Measurements from ENCODE around the gene FAM117B.

Gene FAM117B

DNA sequence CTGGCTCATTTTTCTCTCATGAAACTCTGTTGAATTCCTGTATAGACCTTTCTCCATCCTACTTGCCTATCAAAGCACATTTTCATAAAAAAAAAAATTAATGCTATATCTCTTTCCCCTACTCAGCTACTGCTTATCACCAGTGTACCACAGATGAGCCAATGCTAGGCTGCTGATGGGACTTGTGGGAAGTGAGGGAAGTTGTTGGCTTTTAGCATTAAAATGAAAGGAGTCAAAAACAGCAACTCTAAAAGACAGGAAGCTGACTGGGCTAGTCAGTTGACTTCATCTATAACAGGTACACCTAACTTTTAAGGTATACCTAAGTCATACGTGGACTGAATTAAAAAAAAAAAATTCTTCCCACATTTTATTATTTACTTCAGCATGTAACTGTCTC is 102.1 kb downstream of the FAM117B start:
- no peak for DNase-seq
- TF ChIP-seq GATA1 (IDR thresholded peaks at IDR 0.05; ENCODE audit: low read depth, low read length) (no peak), POLR2A (IDR thresholded peaks at IDR 0.05; ENCODE audit: low read length) (no peak)

DNA sequence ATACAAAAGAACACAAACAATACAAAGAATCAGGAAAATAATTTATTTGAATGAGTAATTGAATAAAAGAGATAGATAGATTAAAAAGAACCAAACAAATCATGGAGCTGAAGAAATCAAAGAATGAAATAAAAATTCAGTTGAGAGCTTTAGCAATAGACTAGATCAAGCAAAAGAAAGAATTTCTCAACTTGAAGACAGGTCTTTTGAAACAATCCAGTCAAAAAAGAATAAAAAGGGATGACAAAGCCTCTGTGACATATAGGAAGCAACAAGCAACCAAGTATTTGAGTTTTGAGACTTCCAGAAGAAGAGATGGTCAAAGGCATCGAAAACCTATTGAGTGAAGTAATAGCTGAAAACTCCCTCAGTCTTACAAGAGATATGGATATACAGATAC is 108.8 kb downstream of the FAM117B start:
- DNase-seq, result no peak
- TF ChIP-seq GATA1 (IDR thresholded peaks at IDR 0.05; ENCODE audit: low read depth, low read length), result no peak
- TF ChIP-seq POLR2A (IDR thresholded peaks at IDR 0.05; ENCODE audit: low read length), result no peak

DNA sequence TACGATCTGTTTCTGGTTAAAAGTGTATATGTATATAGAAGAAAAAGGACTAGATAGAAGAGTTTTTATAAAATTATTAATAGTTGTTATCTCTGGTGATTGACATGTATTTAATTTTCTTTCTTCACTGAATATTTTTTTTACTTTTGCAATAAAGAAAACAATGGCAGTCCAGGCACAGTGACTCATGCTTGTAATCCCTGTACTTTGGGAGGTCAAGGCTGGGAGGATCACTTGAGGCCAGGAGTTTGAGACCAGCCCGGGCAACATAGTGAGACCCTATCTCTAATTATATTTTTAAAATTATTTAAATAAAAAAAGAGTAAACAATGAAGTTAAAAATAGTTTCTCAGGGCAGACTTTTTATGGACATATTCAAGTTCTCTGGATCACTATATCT is 114.7 kb downstream of the FAM117B start:
- DNase-seq, result no peak
- no peak for TF ChIP-seq GATA1 (IDR thresholded peaks at IDR 0.05; ENCODE audit: low read depth, low read length)
- no peak for TF ChIP-seq POLR2A (IDR thresholded peaks at IDR 0.05; ENCODE audit: low read length)

DNA sequence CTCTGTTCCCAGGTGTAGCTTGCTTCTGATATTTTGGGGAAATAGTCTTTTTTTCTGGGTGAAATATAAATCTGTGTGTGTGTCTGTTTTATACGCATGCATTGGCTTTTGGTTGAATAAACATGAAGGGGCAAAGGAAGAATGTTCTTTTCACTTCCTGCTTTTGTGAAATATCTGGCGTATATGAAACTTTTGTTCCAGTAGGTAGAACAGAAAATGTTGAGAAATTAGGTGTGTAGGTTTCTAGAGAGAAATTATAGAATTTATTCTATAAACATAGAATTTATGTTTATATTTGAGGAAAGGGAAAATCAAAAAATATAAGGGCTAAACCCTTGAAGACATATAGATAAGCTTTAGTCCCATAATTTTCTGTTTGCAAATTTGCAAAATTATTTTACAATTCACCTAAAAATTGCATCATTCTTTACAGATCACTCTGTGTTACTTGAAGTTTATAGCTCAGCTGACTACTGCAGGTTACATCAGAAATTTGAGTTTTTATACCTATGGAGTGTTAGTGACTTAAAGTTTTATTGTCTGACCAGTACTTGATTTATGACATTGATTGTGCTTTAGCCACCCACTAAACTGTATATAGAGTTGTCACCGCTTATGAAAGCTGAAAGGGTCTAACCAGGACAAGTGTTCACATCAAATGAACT is 116.1 kb downstream of the FAM117B start:
- TF ChIP-seq GATA1 (IDR thresholded peaks at IDR 0.05; ENCODE audit: low read depth, low read length), result no peak
- TF ChIP-seq POLR2A (IDR thresholded peaks at IDR 0.05; ENCODE audit: low read length), result no peak
- DNase-seq, result no peak

DNA sequence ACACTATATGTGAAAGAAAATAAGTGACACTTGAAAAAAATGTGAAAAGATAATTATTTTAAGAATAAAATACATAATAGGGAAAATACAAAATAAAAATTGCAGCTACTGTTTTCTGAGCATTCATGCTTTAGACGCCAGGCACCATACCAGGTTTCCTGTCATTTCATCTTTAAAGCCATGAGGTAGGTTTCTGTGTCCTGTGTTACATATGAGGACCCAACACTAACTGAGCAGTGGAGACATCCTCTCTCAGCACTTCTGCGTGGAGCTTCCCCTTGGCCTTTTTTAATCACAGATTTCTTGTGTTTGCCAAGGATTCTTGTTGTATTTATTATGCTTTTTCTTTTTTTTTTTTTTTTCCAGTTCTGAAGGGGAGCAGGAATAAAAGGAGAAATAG is 117.3 kb downstream of the FAM117B start:
- DNase-seq, result no peak
- TF ChIP-seq POLR2A (IDR thresholded peaks at IDR 0.05; ENCODE audit: low read length), result no peak
- no peak for TF ChIP-seq GATA1 (IDR thresholded peaks at IDR 0.05; ENCODE audit: low read depth, low read length)

DNA sequence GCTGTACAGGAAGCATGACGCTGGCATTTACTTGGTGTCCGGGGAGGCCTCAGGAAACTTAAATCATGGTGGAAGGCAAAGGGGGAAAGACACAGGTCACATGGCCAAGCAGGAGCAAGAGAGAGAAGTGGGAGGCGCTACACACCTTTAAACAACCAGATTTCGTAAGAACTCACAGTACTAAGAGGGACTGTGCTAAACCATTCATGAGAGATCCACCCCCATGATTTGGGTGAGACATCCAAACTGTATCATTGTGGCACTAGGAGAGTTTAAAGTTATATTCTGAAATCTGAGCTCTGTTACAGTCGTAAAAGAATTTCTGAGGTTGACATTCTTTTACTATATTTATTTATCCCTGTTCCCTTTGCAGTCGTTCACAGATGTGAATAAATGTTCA is 120.2 kb downstream of the FAM117B start:
- TF ChIP-seq GATA1 (IDR thresholded peaks at IDR 0.05; ENCODE audit: low read depth, low read length) (no peak), POLR2A (IDR thresholded peaks at IDR 0.05; ENCODE audit: low read length) (no peak)

GRCh38 chr2:202756598-202756997 is 121.8 kb downstream of the FAM117B start:
- DNase-seq, result no peak
- no peak for TF ChIP-seq GATA1 (IDR thresholded peaks at IDR 0.05; ENCODE audit: low read depth, low read length)
- no peak for TF ChIP-seq POLR2A (IDR thresholded peaks at IDR 0.05; ENCODE audit: low read length)

More for the DNA sequence above, 120.2 kb downstream of the FAM117B start:
- DNase-seq, result no peak

DNA sequence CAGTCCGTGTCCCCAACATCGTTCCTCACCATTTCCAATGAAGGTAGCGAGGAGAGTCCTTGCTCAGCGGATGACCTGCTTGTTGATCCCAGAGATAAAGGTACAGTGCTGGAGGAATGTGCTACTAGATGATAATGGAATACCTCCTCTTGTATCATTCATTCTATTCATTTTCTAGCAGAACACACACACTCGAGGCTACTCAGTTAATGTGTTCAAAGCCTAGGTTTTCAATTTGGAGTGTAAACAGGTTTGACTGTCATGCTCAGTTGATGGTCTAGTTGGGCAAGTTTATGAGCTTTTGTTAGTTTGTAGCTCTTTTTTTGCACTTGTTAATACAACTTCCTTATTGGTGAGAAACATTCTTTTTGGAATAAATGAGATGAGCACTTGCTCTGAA is 122.6 kb downstream of the FAM117B start:
- TF ChIP-seq POLR2A (IDR thresholded peaks at IDR 0.05; ENCODE audit: low read length) (no peak), GATA1 (IDR thresholded peaks at IDR 0.05; ENCODE audit: low read depth, low read length) (no peak)
- no peak for DNase-seq

- no peak for DNase-seq
- TF ChIP-seq GATA1 (IDR thresholded peaks at IDR 0.05; ENCODE audit: low read depth, low read length), result no peak
- no peak for TF ChIP-seq POLR2A (IDR thresholded peaks at IDR 0.05; ENCODE audit: low read length)
Observed at GRCh38 chr2:202758128-202758527, 123.4 kb downstream of the FAM117B start.

DNA sequence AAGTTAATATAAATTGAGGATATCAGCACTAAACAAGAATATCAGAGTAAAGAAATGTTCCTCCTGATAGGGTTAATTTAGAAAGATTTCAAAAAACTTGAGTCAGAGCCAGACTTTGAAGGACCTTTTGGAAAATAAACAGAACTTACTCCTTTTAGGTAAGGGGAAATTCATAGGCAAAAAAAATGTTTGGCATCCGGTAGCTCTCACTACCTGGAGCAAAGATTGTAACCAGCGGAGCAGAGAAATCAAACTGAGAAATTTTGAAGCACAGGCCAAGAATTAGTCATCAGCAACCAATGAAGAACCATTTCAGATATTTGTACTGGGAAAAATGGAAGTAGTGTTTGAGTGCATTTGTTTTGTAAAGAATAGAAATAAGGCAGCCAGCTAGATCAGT is 123.8 kb downstream of the FAM117B start:
- DNase-seq, result no peak

DNA sequence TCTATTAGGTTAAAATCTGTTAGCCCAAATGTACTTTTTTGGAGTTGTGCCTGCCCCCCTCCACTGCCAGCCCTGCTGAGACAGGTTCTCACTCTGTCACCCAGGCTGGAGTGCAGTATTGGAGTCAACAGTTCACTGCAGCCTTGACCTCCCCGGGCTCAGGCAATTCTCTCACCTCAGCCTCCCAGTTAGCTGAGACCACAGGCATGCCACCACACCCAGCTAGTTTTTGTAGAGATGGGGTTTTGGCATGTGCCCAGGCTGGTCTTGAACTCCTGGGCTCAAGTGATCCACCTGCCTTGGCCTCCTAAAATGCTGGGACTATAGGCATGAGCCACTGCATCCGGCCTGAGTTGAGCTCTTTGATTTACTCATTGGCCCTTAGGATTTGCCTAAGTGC is 126.1 kb downstream of the FAM117B start:
- TF ChIP-seq GATA1 (IDR thresholded peaks at IDR 0.05; ENCODE audit: low read depth, low read length), result no peak
- no peak for TF ChIP-seq POLR2A (IDR thresholded peaks at IDR 0.05; ENCODE audit: low read length)
- DNase-seq, result no peak

More for the DNA sequence above, 123.8 kb downstream of the FAM117B start:
- TF ChIP-seq GATA1 (IDR thresholded peaks at IDR 0.05; ENCODE audit: low read depth, low read length) (no peak), POLR2A (IDR thresholded peaks at IDR 0.05; ENCODE audit: low read length) (no peak)

DNA sequence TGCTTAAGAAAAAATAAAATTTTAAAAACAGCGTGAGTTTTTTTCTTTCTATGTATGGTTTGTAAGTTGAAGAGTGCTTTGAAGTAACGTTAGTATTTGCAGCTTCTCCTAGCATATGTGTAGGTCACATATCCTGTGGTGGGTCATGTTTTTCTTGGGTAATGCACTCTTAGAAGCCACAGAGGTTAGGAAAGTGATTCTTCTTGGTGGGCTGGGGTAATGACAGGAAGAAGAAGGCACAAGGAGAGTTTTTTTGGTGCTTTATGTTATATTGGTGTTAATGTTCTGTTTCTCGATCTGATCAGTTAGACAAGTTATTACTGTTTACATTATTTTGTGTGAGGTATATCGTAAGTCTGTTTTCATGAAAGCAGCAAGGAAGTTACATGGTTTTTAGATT is 127.8 kb downstream of the FAM117B start:
- TF ChIP-seq POLR2A (IDR thresholded peaks at IDR 0.05; ENCODE audit: low read length) (no peak), GATA1 (IDR thresholded peaks at IDR 0.05; ENCODE audit: low read depth, low read length) (no peak)
- no peak for DNase-seq

DNA sequence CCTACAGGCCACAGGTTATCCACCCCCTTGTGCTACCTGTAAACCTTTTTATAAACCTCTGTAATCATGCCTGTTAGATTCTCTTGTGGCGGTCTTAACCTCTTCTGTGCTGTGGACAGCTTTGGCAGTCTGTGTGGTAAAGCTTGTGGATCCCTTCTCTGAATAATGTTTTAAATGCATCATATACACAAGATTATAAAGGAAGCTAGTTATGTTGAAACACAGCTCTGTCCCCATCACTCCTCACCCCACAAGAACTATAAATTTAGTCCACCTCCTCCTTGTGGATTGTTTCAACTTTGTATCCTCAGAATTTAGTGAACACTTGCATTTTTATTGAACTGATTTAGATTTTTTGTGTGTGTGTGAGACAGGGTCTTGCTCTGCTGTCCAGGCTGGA is 129.1 kb downstream of the FAM117B start:
- no peak for DNase-seq
- TF ChIP-seq GATA1 (IDR thresholded peaks at IDR 0.05; ENCODE audit: low read depth, low read length) (no peak), POLR2A (IDR thresholded peaks at IDR 0.05; ENCODE audit: low read length) (no peak)

- DNase-seq, result no peak
- no peak for TF ChIP-seq POLR2A (IDR thresholded peaks at IDR 0.05; ENCODE audit: low read length)
- no peak for TF ChIP-seq GATA1 (IDR thresholded peaks at IDR 0.05; ENCODE audit: low read depth, low read length)
Observed at GRCh38 chr2:202764991-202765390, 130.2 kb downstream of the FAM117B start.

DNA sequence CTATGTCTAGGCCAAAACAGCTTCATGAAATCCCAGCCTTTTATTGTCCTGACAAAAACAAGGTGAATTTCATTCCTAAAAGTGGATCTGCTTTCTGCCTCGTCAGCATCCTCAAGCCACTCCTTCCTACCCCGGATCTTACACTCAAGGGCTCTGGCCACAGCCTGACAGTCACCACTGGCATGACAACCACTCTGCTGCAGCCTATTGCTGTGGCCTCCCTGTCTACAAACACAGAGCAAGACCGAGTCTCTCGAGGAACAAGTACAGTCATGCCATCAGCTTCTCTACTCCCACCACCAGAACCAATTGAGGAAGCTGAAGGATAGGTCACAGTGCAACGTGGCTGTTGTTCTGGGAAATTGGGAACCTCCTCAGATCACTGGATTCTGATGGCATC is 130.7 kb downstream of the FAM117B start:
- no peak for DNase-seq
- TF ChIP-seq GATA1 (IDR thresholded peaks at IDR 0.05; ENCODE audit: low read depth, low read length), result no peak
- no peak for TF ChIP-seq POLR2A (IDR thresholded peaks at IDR 0.05; ENCODE audit: low read length)
